Epithelial cell of esophagus (primary cell): ENCODE data around the gene CDC42EP4.

Experiments used
- DNase-seq: peaks from one replicate; pipeline ENCODE4 v3.0.0; 2010; ENCODE audit warnings: low read depth
- H3K4me3 ChIP-seq: 2 replicates; pipeline ENCODE4 v1.5.1; 2011; ENCODE audit warnings: mild to moderate bottlenecking, low read length, control low read depth
- CTCF ChIP-seq: IDR thresholded peaks from 2 replicates; pipeline ENCODE4 v1.5.1; 2011; ENCODE audit warnings: low read depth, mild to moderate bottlenecking, low read length, control low read depth, inconsistent platforms; ENCODE audit not compliant: insufficient read depth; ENCODE audit errors: missing control alignments

Gene CDC42EP4

GRCh38 chr17:73311781-73312641 lies at the start of gene CDC42EP4:
TSS of gene CDC42EP4 (minus strand) at chr17:73312001. CDS start at chr17:73286500, 25,501 bp downstream.
- peak; percentile 96 for DNase-seq
- peak within 1 kb of the TSS; percentile 95 for H3K4me3 ChIP-seq
- no peak for TF ChIP-seq CTCF

- DNase-seq: no peak
- no peak overlapping the region for H3K4me3 ChIP-seq
- TF ChIP-seq CTCF: no peak
Observed at GRCh38 chr17:73360961-73361761, 49.4 kb upstream of the CDC42EP4 start.

- TF ChIP-seq CTCF: peak; percentile 47
- peak; percentile 75 for DNase-seq
- no peak overlapping the region for H3K4me3 ChIP-seq
Observed at GRCh38 chr17:73359987-73360410, 48.2 kb upstream of the CDC42EP4 start.

- no peak for DNase-seq
- H3K4me3 ChIP-seq: no peak overlapping the region
- TF ChIP-seq CTCF: no peak
Observed at GRCh38 chr17:73359352-73359751, 47.6 kb upstream of the CDC42EP4 start.

GRCh38 chr17:73358668-73359067 lies 46.9 kb upstream of the CDC42EP4 start:
- no peak for DNase-seq
- no peak overlapping the region for H3K4me3 ChIP-seq
- no peak for TF ChIP-seq CTCF

- DNase-seq: no peak
- no peak for TF ChIP-seq CTCF
- H3K4me3 ChIP-seq: no peak overlapping the region
Observed at GRCh38 chr17:73357981-73358380, 46.2 kb upstream of the CDC42EP4 start.

- no peak for TF ChIP-seq CTCF
- no peak overlapping the region for H3K4me3 ChIP-seq
- DNase-seq: no peak
Observed at GRCh38 chr17:73357318-73357717, 45.5 kb upstream of the CDC42EP4 start.
